ENCODE data around the gene MADD.

The MADD gene

GRCh38 chr11:47253660-47254059 is 16.3 kb upstream of the MADD start:
- no peak for DNase-seq

GRCh38 chr11:47254386-47254785 is 15.5 kb upstream of the MADD start:
- DNase-seq = no peak

GRCh38 chr11:47256374-47256773 is 13.6 kb upstream of the MADD start:
- no peak for DNase-seq

- DNase-seq = no peak
These were observed 12.8 kb upstream of the MADD start for GRCh38 chr11:47257177-47257516.

GRCh38 chr11:47257517-47258316 is 12.2 kb upstream of the MADD start, which contains the start of gene NR1H3:
TSS of gene NR1H3 (plus strand) at chr11:47257996. CDS start at chr11:47259217, 1,221 bp downstream.
- peak; percentile 41 for DNase-seq

- no peak for DNase-seq
These were observed 11.5 kb upstream of the MADD start for GRCh38 chr11:47258317-47258902.

GRCh38 chr11:47259232-47259977 is 10.5 kb upstream of the MADD start:
- DNase-seq = no peak

- DNase-seq = no peak
These were observed 9.6 kb upstream of the MADD start for GRCh38 chr11:47260366-47260765.

GRCh38 chr11:47261291-47261800 is 8.6 kb upstream of the MADD start:
- DNase-seq = no peak

- no peak for DNase-seq
These were observed 5.8 kb upstream of the MADD start for GRCh38 chr11:47264119-47264518.

- DNase-seq = no peak
These were observed 5.4 kb upstream of the MADD start for GRCh38 chr11:47264521-47264920.

- DNase-seq = no peak
These were observed 2.1 kb upstream of the MADD start for GRCh38 chr11:47267876-47268275.

- DNase-seq = no peak
These were observed 1.4 kb upstream of the MADD start for GRCh38 chr11:47268448-47269001.

- peak; percentile 94 for DNase-seq
These were observed 718 bp upstream of the MADD start for GRCh38 chr11:47269002-47269828.

GRCh38 chr11:47270331-47271271 is 668 bp downstream of the MADD start:
- no peak for DNase-seq

- no peak for DNase-seq
These were observed 1.4 kb downstream of the MADD start for GRCh38 chr11:47271328-47271727.

GRCh38 chr11:47271961-47272661 is 2.2 kb downstream of the MADD start:
- DNase-seq = peak; percentile 52

GRCh38 chr11:47272706-47273105 is 2.8 kb downstream of the MADD start:
- no peak for DNase-seq

GRCh38 chr11:47274495-47275235 is 4.7 kb downstream of the MADD start:
- DNase-seq = no peak

GRCh38 chr11:47276923-47277322 is 7.0 kb downstream of the MADD start:
- no peak for DNase-seq
